T-helper 1 cell treated with Interleukin-12 subunit alpha and Interleukin-12 subunit beta and Interleukin-4 antibody, amounts not matched to agents 30 μg/mL and 1 μg/mL, for 36 hours (primary cell): Measurements from ENCODE around the gene SELENON.

Source experiments
- H3K27ac Mint-ChIP-seq: one replicate; pipeline ENCODE4 v1.8.0; 2021; ENCODE audit warnings: mild to moderate bottlenecking, mixed read lengths
- H3K27me3 Mint-ChIP-seq: one replicate; pipeline ENCODE4 v1.8.0; 2021; ENCODE audit warnings: low read depth, mixed read lengths
- H3K36me3 Mint-ChIP-seq: one replicate; pipeline ENCODE4 v1.8.0; 2021; ENCODE audit warnings: low read depth, mixed read lengths
- H3K4me1 Mint-ChIP-seq: one replicate; pipeline ENCODE4 v1.8.0; 2021; ENCODE audit warnings: low read depth, mixed read lengths
- H3K4me3 Mint-ChIP-seq: one replicate; pipeline ENCODE4 v1.8.0; 2021; ENCODE audit warnings: mild to moderate bottlenecking, moderate library complexity, mixed read lengths
- H3K9me3 Mint-ChIP-seq: one replicate; pipeline ENCODE4 v1.8.0; 2021; ENCODE audit warnings: mixed read lengths

The SELENON gene

DNA sequence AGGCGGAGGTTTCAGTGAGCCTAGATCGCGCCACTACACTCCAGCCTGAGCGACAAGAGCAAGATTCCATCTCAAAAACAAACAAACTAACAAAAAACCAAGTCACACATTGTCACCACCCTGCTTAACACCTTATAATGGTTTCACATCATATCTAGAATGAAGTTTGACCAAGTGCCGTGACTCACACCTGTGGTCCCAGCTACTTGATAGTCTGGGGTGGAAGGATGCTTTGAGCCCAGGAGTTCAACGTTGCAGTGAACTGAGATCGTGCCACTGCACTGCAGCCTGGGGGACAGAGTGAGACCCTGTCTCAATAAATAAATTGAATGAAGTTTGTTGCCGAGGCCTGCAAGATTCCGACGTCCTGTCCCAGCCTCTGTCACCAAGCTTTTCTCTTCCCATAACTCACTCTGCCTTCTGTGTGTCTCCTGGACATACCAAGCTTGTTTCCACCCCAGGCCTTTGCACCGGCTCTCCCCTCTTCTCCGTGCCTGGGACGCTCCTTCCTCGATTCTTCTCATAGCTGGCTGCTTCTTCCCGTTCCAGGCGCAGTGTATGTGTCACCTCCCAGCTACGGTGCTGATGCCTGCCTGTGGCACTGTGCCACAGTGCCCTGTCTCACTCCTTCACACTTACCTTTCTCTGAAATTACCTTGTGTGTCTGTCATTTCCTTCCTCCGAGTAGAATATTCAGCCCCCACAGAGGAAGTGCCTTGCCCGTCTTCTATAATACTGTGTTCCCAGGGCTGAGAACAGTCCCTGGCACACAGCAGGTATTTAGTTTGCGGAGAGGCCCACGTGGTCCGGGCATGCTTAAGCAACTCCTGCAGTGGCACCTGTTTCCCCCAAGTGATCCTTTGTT is 3.8 kb upstream of the SELENON start:
- H3K27ac Mint-ChIP-seq = no peak overlapping the region
- no peaks in the 10 kb centered on the region for H3K9me3 Mint-ChIP-seq
- H3K36me3 Mint-ChIP-seq = peaks cover 2% of the 10 kb centered on the region
- H3K27me3 Mint-ChIP-seq = peaks cover 50% of the 10 kb centered on the region
- peak overlapping the region; percentile 20 for H3K4me3 Mint-ChIP-seq
- H3K4me1 Mint-ChIP-seq = peaks cover 19% of the 10 kb centered on the region

- peak overlapping the region; percentile 17 for H3K27ac Mint-ChIP-seq
- H3K4me3 Mint-ChIP-seq = peak overlapping the region; percentile 20
These were observed 3.1 kb upstream of the SELENON start for GRCh38 chr1:25796811-25797458.

DNA sequence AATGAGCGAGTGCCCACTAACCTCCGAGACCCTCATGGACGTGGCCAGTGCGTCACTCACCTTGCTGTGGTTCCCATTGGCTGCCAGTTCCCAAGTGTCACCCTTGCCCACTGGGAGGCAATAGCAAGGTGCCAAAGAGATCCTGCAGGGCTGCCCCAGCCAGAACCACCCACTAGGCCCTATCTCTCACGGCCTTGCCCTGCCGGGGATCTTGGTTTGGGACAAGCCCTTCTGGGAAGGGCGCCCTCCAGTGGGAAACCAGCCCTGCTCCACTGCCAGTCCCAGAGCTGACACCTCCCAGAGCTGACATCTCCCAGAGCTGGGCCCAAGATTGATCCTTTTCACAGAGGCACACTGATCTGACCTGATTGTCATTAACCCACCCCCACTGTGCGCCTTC is 2.1 kb upstream of the SELENON start:
- Mint-ChIP-seq H3K27ac (no peak overlapping the region), H3K4me3 (no peak overlapping the region), H3K27me3 (peaks cover 47% of the 10 kb centered on the region), H3K36me3 (peaks cover 2% of the 10 kb centered on the region), H3K4me1 (peaks cover 24% of the 10 kb centered on the region), H3K9me3 (no peaks in the 10 kb centered on the region)

More at GRCh38 chr1:25796811-25797458, 3.1 kb upstream of the SELENON start:
- Mint-ChIP-seq H3K9me3 (no peaks in the 10 kb centered on the region), H3K4me1 (peaks cover 19% of the 10 kb centered on the region), H3K27me3 (peaks cover 44% of the 10 kb centered on the region), H3K36me3 (peaks cover 2% of the 10 kb centered on the region)

DNA sequence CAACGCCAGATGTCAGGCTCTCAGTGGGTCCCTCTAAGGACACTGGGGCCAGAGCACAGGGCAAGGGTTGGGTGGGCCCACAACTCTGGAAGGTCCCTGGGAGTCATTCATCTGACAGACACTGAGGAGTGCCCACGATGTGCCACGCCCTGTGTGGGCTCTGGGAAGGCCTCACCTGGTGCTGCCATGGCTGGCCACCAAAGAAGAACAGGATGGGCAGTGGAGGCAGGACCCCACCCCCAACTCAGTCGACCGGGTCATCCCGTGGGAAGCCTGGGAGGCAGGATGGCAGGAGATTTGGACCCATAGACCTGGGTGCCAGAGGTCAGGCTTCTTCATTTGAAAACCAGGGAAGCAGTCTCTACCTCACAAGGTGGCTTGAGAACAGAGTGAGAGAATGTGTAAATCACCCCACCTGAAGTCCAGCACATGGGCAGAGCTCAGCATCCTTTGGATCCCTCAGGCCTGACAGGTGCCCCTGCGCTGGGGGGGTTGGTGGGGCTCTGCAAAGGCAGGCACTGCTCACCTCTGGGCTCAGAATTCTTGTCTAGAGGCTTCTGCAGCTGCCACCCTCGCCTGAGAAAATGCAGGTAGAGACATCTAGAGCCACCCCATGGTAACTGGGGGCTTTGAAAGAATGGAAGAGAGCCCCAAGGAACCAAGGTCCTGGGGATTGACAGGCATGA is 1.2 kb upstream of the SELENON start:
- Mint-ChIP-seq H3K9me3 (no peaks in the 10 kb centered on the region), H3K4me3 (peak overlapping the region; percentile 52), H3K27me3 (peaks cover 45% of the 10 kb centered on the region), H3K27ac (no peak overlapping the region), H3K4me1 (peaks cover 24% of the 10 kb centered on the region), H3K36me3 (peaks cover 2% of the 10 kb centered on the region)

DNA sequence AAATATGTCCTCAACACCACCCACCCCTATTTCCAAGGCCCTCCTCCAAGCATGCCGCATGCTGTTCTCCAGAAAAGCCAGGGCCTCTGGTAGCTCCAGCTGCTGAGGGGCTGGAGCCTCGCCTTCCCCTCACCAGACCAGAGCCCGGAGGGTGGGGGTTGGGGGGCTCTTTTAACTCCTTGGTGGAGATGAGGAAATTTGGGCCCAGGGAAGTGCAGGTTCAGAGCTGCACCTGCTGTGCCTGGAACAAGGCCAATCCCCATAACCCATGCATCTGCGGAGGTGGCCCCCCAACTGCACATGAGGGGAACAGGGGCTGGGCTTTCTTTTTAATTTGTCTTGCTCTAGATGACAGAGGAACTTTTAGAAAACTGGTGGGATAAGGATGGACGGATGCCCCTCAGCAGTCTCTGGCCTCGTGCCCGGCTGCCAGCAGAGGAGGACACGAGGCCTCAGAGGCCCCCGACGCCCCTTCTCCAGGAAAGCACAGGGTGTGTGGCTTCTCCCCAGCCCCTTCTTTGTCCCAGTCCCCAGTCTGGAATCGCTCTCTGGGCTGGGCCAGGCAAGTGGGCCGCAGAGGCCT is 550 bp upstream of the SELENON start:
- peaks cover 2% of the 10 kb centered on the region for H3K36me3 Mint-ChIP-seq
- H3K27ac Mint-ChIP-seq = no peak overlapping the region
- H3K4me1 Mint-ChIP-seq = peaks cover 27% of the 10 kb centered on the region
- peaks cover 43% of the 10 kb centered on the region for H3K27me3 Mint-ChIP-seq
- no peaks in the 10 kb centered on the region for H3K9me3 Mint-ChIP-seq
- H3K4me3 Mint-ChIP-seq = peak overlapping the region; percentile 52

GRCh38 chr1:25800703-25801377 is 847 bp downstream of the SELENON start:
- H3K36me3 Mint-ChIP-seq = peaks cover 2% of the 10 kb centered on the region
- peak overlapping the region; percentile 75 for H3K4me3 Mint-ChIP-seq
- peaks cover 27% of the 10 kb centered on the region for H3K4me1 Mint-ChIP-seq
- H3K9me3 Mint-ChIP-seq = no peaks in the 10 kb centered on the region
- no peak overlapping the region for H3K27ac Mint-ChIP-seq
- H3K27me3 Mint-ChIP-seq = peaks cover 37% of the 10 kb centered on the region

DNA sequence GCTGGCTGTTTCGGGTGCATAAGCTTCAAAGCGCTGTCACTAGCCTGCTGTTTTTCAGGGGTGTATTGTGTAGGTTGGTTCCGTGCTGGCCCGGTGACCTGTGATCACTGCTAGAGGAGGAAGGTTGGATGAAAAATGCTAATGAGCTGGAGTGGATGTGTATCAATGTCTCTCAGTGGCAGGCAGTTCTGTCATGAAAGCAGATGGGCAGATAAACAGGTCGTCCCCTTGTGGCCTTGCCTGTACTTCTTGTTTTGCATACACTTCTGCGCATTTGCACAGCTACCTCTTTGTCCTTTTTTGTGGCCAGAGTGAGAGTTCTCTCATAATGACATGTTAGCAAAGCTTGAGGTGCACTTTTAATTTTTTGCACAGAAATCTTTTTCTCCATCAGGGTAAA is 2.9 kb downstream of the SELENON start:
- Mint-ChIP-seq H3K9me3 (no peaks in the 10 kb centered on the region), H3K4me3 (no peak overlapping the region), H3K36me3 (no peaks in the 10 kb centered on the region), H3K4me1 (peaks cover 14% of the 10 kb centered on the region), H3K27me3 (peaks cover 31% of the 10 kb centered on the region), H3K27ac (no peak overlapping the region)

DNA sequence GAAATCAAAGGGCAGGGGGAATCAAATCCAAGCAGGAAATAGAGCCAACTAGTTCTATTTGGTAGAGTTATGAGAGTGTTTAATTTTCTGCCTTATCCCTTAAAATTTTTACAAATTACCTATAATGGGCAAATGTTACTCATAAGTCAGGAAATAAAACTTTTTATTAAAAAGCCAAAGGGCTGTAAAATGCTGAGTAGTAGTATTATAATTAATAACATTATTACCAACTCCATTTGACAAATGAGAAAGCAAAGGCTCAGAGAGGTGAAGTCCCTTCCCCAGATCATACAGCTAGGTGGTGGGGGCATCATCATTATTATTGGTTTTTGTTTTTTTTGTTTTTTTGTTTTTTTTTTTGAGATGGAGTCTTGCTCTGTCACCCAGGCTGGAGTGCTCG is 3.4 kb downstream of the SELENON start:
- Mint-ChIP-seq H3K27me3 (peaks cover 31% of the 10 kb centered on the region), H3K27ac (no peak overlapping the region), H3K36me3 (no peaks in the 10 kb centered on the region), H3K4me1 (peaks cover 14% of the 10 kb centered on the region), H3K4me3 (no peak overlapping the region), H3K9me3 (no peaks in the 10 kb centered on the region)

DNA sequence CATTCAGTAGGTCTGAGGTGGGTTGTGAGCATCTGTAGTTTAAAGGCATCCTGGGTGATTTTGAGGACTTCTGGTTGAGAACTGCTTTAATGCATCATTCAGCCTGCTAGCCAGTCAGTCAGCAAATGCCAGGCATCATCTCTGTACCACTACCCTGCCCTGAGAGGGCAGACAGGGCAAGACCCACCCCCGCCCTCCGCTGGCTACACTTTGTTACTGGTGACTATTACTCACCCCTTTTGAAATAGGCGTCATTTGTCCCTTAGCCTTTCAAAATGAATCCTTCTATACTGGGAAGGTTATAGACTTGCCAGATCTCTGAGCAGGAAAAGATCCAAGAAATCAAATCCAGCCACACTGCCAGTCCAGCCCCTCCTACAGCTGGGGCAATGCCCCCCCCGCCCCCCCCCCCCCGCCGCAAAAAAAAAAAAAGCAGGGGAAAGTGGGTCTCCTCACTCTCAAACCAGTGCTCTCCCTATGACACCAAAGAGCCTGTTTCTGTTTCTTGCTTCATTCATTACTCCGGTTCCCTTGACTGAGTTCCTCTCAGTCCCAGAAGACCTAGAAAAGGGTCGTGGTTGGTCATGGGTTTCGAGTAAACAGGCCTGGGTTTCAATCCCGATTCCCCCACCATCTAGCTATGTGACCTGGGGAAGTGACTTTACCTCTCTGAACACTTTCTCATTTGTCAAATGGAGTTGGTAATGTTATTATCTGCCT is 4.4 kb downstream of the SELENON start:
- Mint-ChIP-seq H3K4me3 (no peak overlapping the region), H3K27me3 (peaks cover 31% of the 10 kb centered on the region), H3K36me3 (no peaks in the 10 kb centered on the region), H3K27ac (no peak overlapping the region), H3K9me3 (no peaks in the 10 kb centered on the region), H3K4me1 (peaks cover 14% of the 10 kb centered on the region)

DNA sequence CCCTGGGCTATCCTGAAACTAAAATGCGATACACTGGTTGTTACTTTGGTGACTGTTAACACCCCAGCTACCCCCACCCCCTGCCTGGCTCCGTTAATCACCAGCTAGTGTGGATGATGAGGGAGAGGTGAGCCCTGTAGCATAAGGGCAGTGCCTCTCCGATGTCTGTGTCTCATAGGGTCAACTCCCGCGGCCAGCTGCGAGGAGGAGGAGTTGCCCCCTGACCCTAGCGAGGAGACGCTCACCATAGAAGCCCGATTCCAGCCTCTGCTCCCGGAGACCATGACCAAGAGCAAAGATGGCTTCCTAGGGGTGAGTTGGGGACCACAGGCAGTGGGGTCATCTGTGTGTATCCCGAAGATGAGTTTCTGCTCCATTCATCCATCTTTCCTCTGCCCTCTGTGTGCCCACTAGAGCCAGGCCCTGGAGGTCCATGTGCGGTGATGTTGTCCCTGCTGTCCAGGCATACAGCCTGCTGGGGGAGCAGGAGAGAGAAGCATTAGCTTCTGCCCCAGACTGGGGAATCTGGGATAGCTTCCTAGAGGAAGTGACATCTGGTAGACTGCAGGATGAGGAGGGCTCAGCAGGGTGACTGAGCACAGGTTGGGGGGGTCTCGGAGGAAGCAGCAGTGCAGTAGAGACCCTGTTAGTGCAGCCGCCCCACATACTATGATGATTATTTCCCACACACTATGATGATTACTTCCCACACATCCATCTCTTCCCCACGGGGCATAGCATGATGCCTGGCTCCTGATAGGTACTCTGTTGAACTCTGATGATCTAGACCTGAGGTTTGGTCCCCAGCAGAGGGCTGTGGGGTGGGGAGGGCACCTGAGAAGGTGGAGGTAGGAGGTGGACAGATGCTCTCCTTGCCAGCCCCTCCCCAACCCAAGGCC is 5.2 kb downstream of the SELENON start:
- Mint-ChIP-seq H3K9me3 (no peaks in the 10 kb centered on the region), H3K36me3 (no peaks in the 10 kb centered on the region), H3K4me3 (no peak overlapping the region), H3K27me3 (peaks cover 31% of the 10 kb centered on the region), H3K4me1 (peaks cover 14% of the 10 kb centered on the region), H3K27ac (no peak overlapping the region)

DNA sequence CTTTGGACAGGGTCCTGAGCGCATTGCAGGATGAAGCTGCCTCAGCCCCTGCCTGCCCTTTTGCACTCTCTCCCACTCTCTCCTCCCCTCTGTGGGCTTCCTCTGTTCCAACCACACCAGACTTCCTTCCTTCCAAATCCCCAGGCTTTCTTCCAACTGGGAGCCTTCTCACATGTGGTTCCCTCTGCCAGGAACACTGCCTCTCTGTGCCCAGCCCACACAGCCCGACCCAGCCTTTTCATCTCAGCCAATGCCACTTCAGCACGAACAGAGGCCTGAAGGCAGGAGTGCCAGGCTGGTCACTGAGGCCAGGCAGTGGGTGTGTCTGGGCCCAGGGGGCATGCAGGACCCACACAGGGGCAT is 5.9 kb downstream of the SELENON start:
- no peak overlapping the region for H3K4me3 Mint-ChIP-seq

DNA sequence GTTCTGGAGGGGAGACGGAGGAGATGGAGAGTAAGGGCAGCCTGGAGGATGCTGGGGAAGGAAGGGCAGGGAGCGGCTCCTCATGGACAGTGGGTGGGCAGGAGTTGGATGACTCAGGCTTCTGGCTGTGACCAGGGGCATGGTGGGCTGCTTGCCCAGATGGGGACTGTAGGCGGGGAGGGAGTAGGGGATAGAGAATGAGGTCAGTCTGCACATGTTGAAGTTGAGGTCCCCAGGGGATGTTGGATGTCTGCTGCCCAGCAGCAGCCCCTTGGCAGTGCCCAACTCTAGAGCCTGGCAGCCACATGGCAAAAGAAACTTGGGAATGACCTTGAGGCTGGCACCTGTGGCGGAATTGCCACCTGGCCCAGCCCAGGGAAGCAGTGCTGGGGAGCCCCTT is 6.4 kb downstream of the SELENON start:
- H3K27ac Mint-ChIP-seq = no peak overlapping the region
- no peaks in the 10 kb centered on the region for H3K9me3 Mint-ChIP-seq
- peaks cover 24% of the 10 kb centered on the region for H3K27me3 Mint-ChIP-seq
- no peak overlapping the region for H3K4me3 Mint-ChIP-seq
- H3K36me3 Mint-ChIP-seq = no peaks in the 10 kb centered on the region
- H3K4me1 Mint-ChIP-seq = peaks cover 7% of the 10 kb centered on the region

More for the DNA sequence above, 5.9 kb downstream of the SELENON start:
- Mint-ChIP-seq H3K36me3 (no peaks in the 10 kb centered on the region), H3K27me3 (peaks cover 27% of the 10 kb centered on the region), H3K27ac (no peak overlapping the region), H3K4me1 (peaks cover 9% of the 10 kb centered on the region), H3K9me3 (no peaks in the 10 kb centered on the region)
